Measurements from ENCODE around the gene SNX15.
A peak's percentile ranks its signal among the peaks of the same experiment; 100 is the strongest.

The SNX15 gene

GRCh38 chr11:65072631-65072966 is 45.4 kb downstream of the SNX15 start:
- no peak overlapping the region for H3K4me3 ChIP-seq (ENCODE audit: low read length)
- no peak overlapping the region for H3K27ac ChIP-seq (ENCODE audit: low read depth, low read length)
- H3K36me3 ChIP-seq (ENCODE audit: control insufficient read depth, low read length): peaks cover 23% of the 10 kb centered on the region
- H3K9me2 ChIP-seq (replicated peaks; ENCODE audit: control insufficient read depth, low read length): no peaks in the 10 kb centered on the region
- H3K79me2 ChIP-seq (ENCODE audit: control insufficient read depth, low read length): peaks cover 12% of the 10 kb centered on the region
- no peaks in the 10 kb centered on the region for H3F3A ChIP-seq (ENCODE audit: control insufficient read depth, insufficient read depth)
- no peaks in the 10 kb centered on the region for H3K27me3 ChIP-seq (ENCODE audit: control insufficient read depth, low read length)
- H3K4me2 ChIP-seq (ENCODE audit: low read length): peak overlapping the region; percentile 39
- no peaks in the 10 kb centered on the region for H3K9me3 ChIP-seq (ENCODE audit: control insufficient read depth, insufficient read depth, low read length)
- peaks cover 18% of the 10 kb centered on the region for H3K4me1 ChIP-seq (ENCODE audit: control insufficient read depth, low read length)
- H4K20me1 ChIP-seq (ENCODE audit: control insufficient read depth, insufficient read depth, low read depth, low read length): no peaks in the 10 kb centered on the region
- TF ChIP-seq EZH2phosphoT487 (IDR thresholded peaks at IDR 0.05; ENCODE audit: borderline replicate concordance, low read length): no peak
- TF ChIP-seq, protein P1, sequence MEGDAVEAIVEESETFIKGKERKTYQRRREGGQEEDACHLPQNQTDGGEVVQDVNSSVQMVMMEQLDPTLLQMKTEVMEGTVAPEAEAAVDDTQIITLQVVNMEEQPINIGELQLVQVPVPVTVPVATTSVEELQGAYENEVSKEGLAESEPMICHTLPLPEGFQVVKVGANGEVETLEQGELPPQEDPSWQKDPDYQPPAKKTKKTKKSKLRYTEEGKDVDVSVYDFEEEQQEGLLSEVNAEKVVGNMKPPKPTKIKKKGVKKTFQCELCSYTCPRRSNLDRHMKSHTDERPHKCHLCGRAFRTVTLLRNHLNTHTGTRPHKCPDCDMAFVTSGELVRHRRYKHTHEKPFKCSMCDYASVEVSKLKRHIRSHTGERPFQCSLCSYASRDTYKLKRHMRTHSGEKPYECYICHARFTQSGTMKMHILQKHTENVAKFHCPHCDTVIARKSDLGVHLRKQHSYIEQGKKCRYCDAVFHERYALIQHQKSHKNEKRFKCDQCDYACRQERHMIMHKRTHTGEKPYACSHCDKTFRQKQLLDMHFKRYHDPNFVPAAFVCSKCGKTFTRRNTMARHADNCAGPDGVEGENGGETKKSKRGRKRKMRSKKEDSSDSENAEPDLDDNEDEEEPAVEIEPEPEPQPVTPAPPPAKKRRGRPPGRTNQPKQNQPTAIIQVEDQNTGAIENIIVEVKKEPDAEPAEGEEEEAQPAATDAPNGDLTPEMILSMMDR (IDR thresholded peaks at IDR 0.05; ENCODE audit: low read depth, low read length, poor library complexity, severe bottlenecking): no peak

GRCh38 chr11:65077451-65077850 is 50.2 kb downstream of the SNX15 start:
- no peak for TF ChIP-seq EZH2phosphoT487 (IDR thresholded peaks at IDR 0.05; ENCODE audit: borderline replicate concordance, low read length)
- TF ChIP-seq, protein P1 (IDR thresholded peaks at IDR 0.05; ENCODE audit: low read depth, low read length, poor library complexity, severe bottlenecking): no peak
- no peaks in the 10 kb centered on the region for H3K27me3 ChIP-seq (ENCODE audit: control insufficient read depth, low read length)
- no peak overlapping the region for H3K27ac ChIP-seq (ENCODE audit: low read depth, low read length)
- no peaks in the 10 kb centered on the region for H3K9me2 ChIP-seq (replicated peaks; ENCODE audit: control insufficient read depth, low read length)
- H4K20me1 ChIP-seq (ENCODE audit: control insufficient read depth, insufficient read depth, low read depth, low read length): no peaks in the 10 kb centered on the region
- no peak overlapping the region for H3K4me2 ChIP-seq (ENCODE audit: low read length)
- H3K36me3 ChIP-seq (ENCODE audit: control insufficient read depth, low read length): peaks cover 69% of the 10 kb centered on the region
- no peak overlapping the region for H3K4me3 ChIP-seq (ENCODE audit: low read length)
- H3K4me1 ChIP-seq (ENCODE audit: control insufficient read depth, low read length): peaks cover 46% of the 10 kb centered on the region
- peaks cover 58% of the 10 kb centered on the region for H3K79me2 ChIP-seq (ENCODE audit: control insufficient read depth, low read length)
- no peaks in the 10 kb centered on the region for H3K9me3 ChIP-seq (ENCODE audit: control insufficient read depth, insufficient read depth, low read length)
- no peaks in the 10 kb centered on the region for H3F3A ChIP-seq (ENCODE audit: control insufficient read depth, insufficient read depth)

DNA sequence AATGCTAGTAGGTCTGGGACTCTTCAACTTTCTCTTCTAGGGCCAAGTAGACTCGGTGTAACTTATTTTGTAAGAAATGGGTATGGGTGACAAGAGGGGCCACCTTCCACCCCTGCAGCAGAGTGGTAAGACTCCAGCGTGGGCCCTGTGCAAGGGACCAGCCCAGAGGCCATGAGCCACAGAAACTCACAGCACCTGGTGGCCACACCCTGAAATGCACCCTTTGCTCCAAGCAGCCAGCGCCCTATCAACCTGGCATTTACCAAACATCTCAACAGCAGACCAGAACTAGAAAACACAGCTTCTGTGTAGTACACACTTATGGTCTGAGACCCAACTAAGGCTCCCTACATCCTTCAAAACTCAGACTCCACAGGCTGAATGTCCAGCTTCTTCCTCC is 50.9 kb downstream of the SNX15 start:
- Histone ChIP-seq H3K9me2 (replicated peaks; ENCODE audit: control insufficient read depth, low read length) (no peaks in the 10 kb centered on the region), H3K4me3 (ENCODE audit: low read length) (peak overlapping the region; percentile 31), H3K27me3 (ENCODE audit: control insufficient read depth, low read length) (no peaks in the 10 kb centered on the region), H3K4me2 (ENCODE audit: low read length) (peak overlapping the region; percentile 37), H4K20me1 (ENCODE audit: control insufficient read depth, insufficient read depth, low read depth, low read length) (no peaks in the 10 kb centered on the region), H3K9me3 (ENCODE audit: control insufficient read depth, insufficient read depth, low read length) (no peaks in the 10 kb centered on the region), H3K36me3 (ENCODE audit: control insufficient read depth, low read length) (peaks cover 76% of the 10 kb centered on the region), H3K27ac (ENCODE audit: low read depth, low read length) (no peak overlapping the region), H3F3A (ENCODE audit: control insufficient read depth, insufficient read depth) (no peaks in the 10 kb centered on the region), H3K4me1 (ENCODE audit: control insufficient read depth, low read length) (peaks cover 49% of the 10 kb centered on the region), H3K79me2 (ENCODE audit: control insufficient read depth, low read length) (peaks cover 65% of the 10 kb centered on the region)
- no peak for TF ChIP-seq EZH2phosphoT487 (IDR thresholded peaks at IDR 0.05; ENCODE audit: borderline replicate concordance, low read length)
- TF ChIP-seq, protein P1 (IDR thresholded peaks at IDR 0.05; ENCODE audit: low read depth, low read length, poor library complexity, severe bottlenecking): peak; percentile 83
